Embryonic facial prominence (tissue), 1 donor: Measurements from ENCODE around the gene FPR1.

Experiments used
- DNase-seq: peaks from one replicate; pipeline ENCODE4 v3.0.0-alpha.2; 2016; ENCODE audit errors: extremely low spot score

Gene FPR1

DNA sequence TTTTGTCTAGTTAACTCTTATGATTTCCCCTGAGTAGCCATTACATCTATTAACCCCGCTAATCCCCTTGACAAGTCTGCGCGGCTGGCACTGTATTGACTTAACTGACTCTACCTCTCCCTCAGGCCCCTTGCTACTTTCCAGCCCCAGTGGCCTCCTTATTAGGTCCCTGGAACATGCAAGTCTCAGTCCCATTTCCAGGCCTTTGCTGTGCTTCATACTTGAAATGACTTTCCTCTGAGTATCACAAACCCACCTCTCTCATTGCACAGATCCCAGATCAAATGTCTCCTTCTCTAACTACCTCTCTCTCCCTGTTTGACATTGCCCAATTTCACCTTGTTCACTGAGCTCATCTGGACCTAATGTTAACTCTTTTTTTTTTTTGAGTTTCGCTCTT, 45.4 kb downstream of the FPR1 start:
- no peak for DNase-seq

DNA sequence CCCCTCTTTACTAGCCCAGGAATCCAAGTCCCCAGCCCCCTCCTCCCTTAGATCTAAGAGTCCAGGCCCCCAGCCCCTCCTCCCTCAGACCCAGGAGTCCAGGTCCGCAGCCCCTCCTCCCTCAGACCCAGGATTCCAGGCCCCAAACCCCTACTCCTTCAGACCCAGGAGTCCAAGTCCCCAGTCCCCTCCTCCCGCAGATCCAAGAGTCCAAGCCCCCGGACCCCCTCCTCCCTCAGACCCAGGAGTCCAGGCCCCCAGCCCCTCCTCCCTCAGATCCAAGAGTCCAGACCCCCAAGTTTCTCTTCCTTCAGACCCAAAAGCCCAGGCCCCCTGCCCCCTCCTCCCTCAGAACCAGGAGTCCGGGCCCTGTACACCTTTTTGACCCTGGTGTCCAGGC, 47.1 kb downstream of the FPR1 start:
- DNase-seq = no peak

DNA sequence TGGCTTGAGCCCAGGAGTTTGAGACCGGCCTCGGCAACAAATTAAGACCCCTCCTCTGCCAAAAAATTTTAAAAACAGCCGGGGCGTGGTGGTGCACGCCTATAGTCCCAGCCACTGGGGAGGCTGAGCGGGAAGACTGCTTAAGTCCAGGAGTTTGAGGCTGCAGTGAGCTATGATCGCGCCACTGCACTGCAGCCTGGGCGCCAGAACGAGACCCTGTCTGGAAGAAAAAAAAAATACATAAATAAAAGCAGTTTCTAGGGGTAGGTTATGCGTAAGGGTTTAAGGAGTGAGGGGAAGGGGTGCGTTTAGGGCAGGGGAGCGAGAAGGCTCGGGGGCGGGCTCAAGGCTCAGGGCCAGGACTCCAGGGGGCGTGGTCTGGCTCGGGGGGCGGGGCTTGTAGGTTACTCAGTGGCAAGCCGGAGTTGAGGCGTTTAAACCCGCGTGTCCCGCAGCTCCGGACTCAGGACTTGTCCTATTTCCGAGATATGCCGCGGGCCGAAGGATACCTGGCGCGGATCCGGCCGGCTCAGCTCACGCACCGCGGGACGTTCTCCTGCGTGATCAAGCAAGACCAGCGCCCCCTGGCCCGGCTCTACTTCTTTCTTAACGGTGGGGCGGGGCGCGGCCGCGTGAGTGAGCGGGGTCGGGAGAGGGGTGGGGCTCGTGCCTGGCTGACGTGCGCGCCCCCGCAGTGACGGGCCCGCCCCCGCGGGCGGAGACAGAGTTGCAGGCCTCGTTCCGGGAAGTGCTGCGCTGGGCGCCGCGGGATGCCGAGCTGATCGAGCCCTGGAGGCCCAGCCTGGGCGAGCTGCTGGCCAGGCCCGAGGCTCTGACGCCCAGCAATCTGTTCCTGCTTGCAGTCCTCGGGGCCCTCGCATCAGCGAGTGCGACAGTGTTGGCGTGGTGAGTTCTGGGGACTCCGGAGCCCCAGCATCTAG, 47.8 kb downstream of the FPR1 start:
- DNase-seq = peak; percentile 80

DNA sequence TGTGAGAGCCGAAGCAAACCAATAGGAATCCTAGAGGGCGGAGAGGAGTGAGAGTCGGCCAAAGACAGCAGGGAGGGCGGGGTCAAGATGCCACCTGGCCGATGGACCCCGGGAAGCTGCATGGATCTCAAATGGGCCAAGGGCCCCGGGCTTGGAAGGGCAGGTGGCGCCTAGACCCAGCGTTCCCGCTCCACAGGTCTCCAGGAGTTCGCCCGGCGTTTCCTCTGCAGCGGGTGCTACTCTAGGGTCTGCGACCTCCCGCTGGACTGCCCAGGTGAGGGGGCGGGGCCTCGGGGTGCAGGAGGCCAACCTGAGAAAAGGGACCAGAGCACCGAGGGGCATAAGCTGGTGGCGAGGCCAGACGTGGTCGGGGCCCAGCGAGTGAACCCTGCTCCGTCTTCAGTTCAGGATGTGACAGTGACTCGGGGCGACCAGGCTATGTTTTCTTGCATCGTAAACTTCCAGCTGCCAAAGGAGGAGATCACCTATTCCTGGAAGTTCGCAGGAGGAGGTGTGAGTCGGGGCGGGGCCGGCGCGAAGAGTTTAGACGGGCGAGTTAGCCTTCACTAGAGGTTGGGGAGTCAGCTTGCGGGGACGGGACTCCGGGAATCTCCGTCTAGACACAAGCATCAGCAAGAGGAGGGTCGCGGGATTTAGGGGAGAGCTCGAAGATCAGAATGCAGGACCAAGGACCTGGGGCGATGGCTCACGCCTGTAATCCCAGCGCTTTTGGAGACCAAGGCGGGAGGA, 48.7 kb downstream of the FPR1 start:
- no peak for DNase-seq

DNA sequence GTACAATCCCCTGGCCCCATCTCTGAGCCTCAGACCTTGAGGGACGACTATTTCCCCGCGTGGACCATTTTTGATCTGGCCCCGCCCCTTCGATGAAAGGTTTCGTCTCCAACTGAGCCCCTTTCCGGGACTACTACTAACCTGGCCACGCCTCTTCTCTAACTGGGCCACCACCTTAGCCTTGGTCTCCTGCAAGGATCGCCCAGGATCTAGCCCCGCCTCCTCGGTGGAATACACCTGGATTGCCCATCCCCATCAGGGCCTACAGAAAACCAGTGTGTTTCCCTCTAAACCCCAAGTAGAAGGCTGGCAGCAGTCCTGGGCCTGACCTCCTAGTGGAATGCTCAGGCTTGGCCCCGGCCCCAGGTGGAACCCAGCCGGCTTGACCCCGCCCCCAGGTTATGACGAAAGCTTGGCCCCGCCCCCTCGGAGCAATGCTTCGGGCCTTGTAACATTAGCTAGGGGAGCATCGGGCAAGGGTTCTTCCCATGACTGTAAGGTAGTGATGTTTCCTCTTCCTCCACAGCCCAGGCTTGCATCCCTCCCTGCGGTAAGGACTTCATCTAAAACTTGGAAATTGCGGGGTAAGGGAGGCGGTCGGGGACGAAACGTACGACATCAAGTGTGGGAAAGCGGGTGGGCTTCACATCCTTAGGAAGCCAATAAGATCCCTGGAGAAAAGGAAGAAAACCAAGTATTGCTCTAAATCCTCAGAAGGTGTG, 49.4 kb downstream of the FPR1 start:
- DNase-seq = no peak

GRCh38 chr19:51701468-51702100, 50.1 kb downstream of the FPR1 start:
- no peak for DNase-seq

DNA sequence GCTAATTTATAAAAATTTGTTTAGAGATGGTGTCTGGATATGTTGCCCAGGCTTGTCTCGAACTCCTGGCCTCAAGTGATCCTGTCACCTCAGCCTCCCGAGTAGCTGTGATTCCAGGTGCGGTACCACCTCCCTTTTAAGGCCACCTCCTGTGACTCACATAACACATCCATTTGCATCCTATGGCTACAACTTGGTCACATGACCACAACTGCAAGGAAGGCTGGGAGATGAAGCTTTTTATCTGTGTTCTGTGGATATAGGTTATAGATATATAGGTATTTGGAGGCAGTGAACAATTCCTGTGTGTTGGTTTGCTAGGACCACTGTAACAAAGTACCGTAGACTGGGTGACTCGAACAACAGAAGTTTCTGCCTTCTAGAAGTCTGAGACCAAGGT, 52.5 kb downstream of the FPR1 start:
- DNase-seq = no peak

DNA sequence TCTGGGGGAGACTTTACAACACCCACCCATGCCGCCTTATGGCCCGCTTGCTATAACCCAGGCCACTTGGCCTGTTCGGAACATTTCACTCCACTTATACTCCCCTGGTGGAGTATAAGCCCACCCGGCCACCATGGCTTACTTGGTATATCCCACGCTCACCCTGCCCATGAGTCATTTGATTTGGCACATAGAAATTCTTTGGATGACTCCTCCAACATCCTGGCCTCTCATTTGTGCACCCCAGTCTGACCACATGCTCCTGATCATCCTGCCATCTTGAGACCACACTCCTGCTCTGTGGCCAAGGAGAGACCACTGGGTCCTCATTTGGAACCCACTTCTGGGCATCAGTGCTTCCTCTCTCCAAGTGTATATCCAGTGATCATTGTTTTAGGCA, 53.4 kb downstream of the FPR1 start:
- no peak for DNase-seq

DNA sequence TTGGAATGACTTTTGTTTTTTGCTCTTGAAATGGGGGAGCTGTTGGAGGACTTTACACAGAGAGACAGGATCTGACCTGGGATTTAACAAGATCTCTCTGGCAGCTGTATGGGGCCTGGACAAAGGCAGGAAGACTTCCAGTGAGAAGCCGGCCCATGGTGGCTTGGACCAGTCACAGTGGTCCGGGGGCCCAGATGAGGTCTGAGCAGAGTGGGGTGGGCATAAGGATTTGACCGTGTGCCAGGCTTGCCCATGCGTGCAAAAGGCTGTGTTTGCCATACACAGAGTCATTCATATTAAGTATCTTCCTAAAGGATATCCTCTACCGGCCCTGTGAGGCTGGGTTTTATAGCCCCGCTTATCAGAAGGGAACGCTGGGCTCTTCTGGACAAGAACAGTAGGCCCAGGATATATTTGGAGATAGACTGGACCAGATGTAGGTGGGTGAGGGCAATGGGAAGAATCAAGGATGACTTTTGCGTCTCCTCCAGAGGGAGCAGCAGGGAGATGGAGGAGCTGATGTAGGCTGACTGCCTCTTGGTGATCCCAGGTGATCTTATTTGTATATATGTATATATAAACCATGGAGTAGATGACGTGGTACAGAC, 54.4 kb downstream of the FPR1 start:
- no peak for DNase-seq

DNA sequence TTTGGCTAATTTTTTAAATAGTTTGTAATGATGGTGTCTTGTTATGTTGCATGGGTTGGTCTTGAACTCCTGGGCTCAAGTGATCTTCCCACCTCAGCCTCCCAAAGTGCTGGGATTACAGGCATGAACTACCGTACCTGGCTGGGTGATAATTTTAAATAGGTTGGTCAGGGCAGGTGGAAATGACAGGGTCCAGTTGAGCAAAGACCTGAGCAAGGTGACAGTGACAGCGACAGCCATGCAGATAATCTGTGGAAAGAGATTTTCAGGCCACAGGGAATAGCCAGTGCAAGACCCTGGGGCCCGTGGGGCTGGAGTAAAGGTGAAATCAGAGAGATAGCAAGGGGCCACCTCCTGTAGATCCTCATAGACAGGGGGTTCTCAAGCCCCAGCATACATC, 55.1 kb downstream of the FPR1 start:
- DNase-seq = no peak
